ENCODE data around the gene FBLN5. TPM values are rescaled to one million over a fixed set of nuclear protein-coding genes. Genes with fewer than 3 reads are reported as not detected.

FBLN5 gene
- polyA plus RNA-seq, 3 donors = 0.16 TPM; not detected in 2

- H3K27me3 Mint-ChIP-seq (ENCODE audit: low read depth in 3 of 3) = peaks cover 0 to 2% (median 0%) of the 10 kb centered on the region in 3 donors
These were observed 20.8 kb upstream of the FBLN5 start for GRCh38 chr14:91968280-91968679.

GRCh38 chr14:91964724-91965123, 17.2 kb upstream of the FBLN5 start:
- peaks cover 5% of the 10 kb centered on the region for H3K4me1 Mint-ChIP-seq
- H2AFZ ChIP-seq (ENCODE audit: insufficient read depth, low read depth, low read length, poor library complexity, severe bottlenecking) = no peak overlapping the region
- no peaks in the 10 kb centered on the region for H3K27me3 ChIP-seq (ENCODE audit: control insufficient read depth in 2 of 2, insufficient read depth in 2 of 2, low read length in 2 of 2)
- no peaks in the 10 kb centered on the region for H3K79me2 ChIP-seq (ENCODE audit: insufficient read depth, low read length)
- no peaks in the 10 kb centered on the region for H3K4me1 ChIP-seq (ENCODE audit: control insufficient read depth in 1 of 2, insufficient read depth in 2 of 2, low read length in 2 of 2)
- no peaks in the 10 kb centered on the region for H3K9me3 ChIP-seq (replicated peaks in 1 of 2; ENCODE audit: control insufficient read depth in 1 of 2, insufficient read depth in 1 of 2, low read length in 2 of 2)
- no peak for DNase-seq
- H3K36me3 Mint-ChIP-seq = peaks cover 23 to 26% of the 10 kb centered on the region in 2 donors
- H3K4me3 ChIP-seq (replicated peaks in 1 of 3; ENCODE audit: low read depth in 2 of 3, low read length in 3 of 3) = no peak overlapping the region
- peaks cover 0 to 2% (median 0%) of the 10 kb centered on the region in 3 donors for H3K27me3 Mint-ChIP-seq (ENCODE audit: low read depth in 3 of 3)
- no peaks in the 10 kb centered on the region for H3K9me3 Mint-ChIP-seq
- intact Hi-C loops (cut with micrococcal nuclease) = no loop called here
- H3K27ac Mint-ChIP-seq = no peak overlapping the region
- H3K27ac ChIP-seq (ENCODE audit: low read depth in 1 of 2, low read length in 2 of 2) = no peak overlapping the region
- WGBS (ENCODE audit: insufficient coverage) = 96% methylated on average over 4 of the region's 4 CpGs
- no peak for TF ChIP-seq CTCF (IDR thresholded peaks at IDR 0.05)
- no peak overlapping the region for H3K4me2 ChIP-seq (replicated peaks; ENCODE audit: extremely low read depth, low read length, poor library complexity, severe bottlenecking)
- no peak overlapping the region for H3K4me3 Mint-ChIP-seq
- H4K20me1 ChIP-seq (ENCODE audit: insufficient read depth, low read length) = no peaks in the 10 kb centered on the region
- H3K36me3 ChIP-seq (replicated peaks in 1 of 2; ENCODE audit: control insufficient read depth in 1 of 2, insufficient read depth in 2 of 2, low read length in 2 of 2) = peaks cover 20 to 26% of the 10 kb centered on the region in 2 donors
- no peak overlapping the region for H3K9ac ChIP-seq (ENCODE audit: insufficient read depth, low read length, poor library complexity, severe bottlenecking)

More at GRCh38 chr14:91968280-91968679, 20.8 kb upstream of the FBLN5 start:
- Histone ChIP-seq H3K4me1 (ENCODE audit: control insufficient read depth in 1 of 2, insufficient read depth in 2 of 2, low read length in 2 of 2) (no peaks in the 10 kb centered on the region), H3K27me3 (ENCODE audit: control insufficient read depth in 2 of 2, insufficient read depth in 2 of 2, low read length in 2 of 2) (no peaks in the 10 kb centered on the region), H3K79me2 (ENCODE audit: insufficient read depth, low read length) (no peaks in the 10 kb centered on the region), H3K9ac (ENCODE audit: insufficient read depth, low read length, poor library complexity, severe bottlenecking) (no peak overlapping the region), H3K9me3 (replicated peaks in 1 of 2; ENCODE audit: control insufficient read depth in 1 of 2, insufficient read depth in 1 of 2, low read length in 2 of 2) (no peaks in the 10 kb centered on the region), H3K36me3 (replicated peaks in 1 of 2; ENCODE audit: control insufficient read depth in 1 of 2, insufficient read depth in 2 of 2, low read length in 2 of 2) (peaks cover 49 to 62% of the 10 kb centered on the region in 2 donors), H3K4me3 (replicated peaks in 1 of 3; ENCODE audit: low read depth in 2 of 3, low read length in 3 of 3) (no peak overlapping the region), H3K27ac (ENCODE audit: low read depth in 1 of 2, low read length in 2 of 2) (no peak overlapping the region), H3K4me2 (replicated peaks; ENCODE audit: extremely low read depth, low read length, poor library complexity, severe bottlenecking) (no peak overlapping the region), H4K20me1 (ENCODE audit: insufficient read depth, low read length) (no peaks in the 10 kb centered on the region), H2AFZ (ENCODE audit: insufficient read depth, low read depth, low read length, poor library complexity, severe bottlenecking) (no peak overlapping the region)
- DNase-seq = no peak
- TF ChIP-seq CTCF (IDR thresholded peaks at IDR 0.05) = no peak
- 10% methylated on average over 2 of the region's 6 CpGs for WGBS (ENCODE audit: insufficient coverage)
- H3K9me3 Mint-ChIP-seq = no peaks in the 10 kb centered on the region
- peaks cover 44 to 54% of the 10 kb centered on the region in 2 donors for H3K36me3 Mint-ChIP-seq
- H3K4me1 Mint-ChIP-seq = peaks cover 5% of the 10 kb centered on the region
- peak overlapping the region in 1 of 7 donors; percentile 47 for H3K27ac Mint-ChIP-seq
- intact Hi-C loops (cut with micrococcal nuclease) = no loop called here
- H3K4me3 Mint-ChIP-seq = no peak overlapping the region

Data from CD14-positive monocyte (primary cell).